GM23338 (cell line): ENCODE data around the gene ADIRF.

Experiments
- CREB1 ChIP-seq: fragments of 250-450 bp; sonication (Bioruptor Pico); IDR thresholded peaks from 2 replicates; pipeline ENCODE4 v1.5.0; 2020; ENCODE audit warnings: low read depth, mild to moderate bottlenecking, moderate library complexity
- CTCF ChIP-seq, 2 experiments: fragments of 200-600 bp in 1 of 2; sonication (generic) in 1 of 2; conservative IDR thresholded peaks; 2 replicates each; pipeline versions ENCODE4 v1.5.1 to v1.6.1; 2016 to 2017; ENCODE audit warnings: antibody characterized with exemption in 2 of 2, low read depth in 2 of 2, mild to moderate bottlenecking in 2 of 2, moderate library complexity in 1 of 2
- EZH2 ChIP-seq: fragments of 200-600 bp; sonication (generic); IDR thresholded peaks from one replicate; pipeline ENCODE4 v1.8.0; 2017; ENCODE audit warnings: antibody characterized with exemption, mild to moderate bottlenecking, low read depth; ENCODE audit not compliant: unreplicated experiment
- EZH2phosphoT487 ChIP-seq: fragments of 200-600 bp; sonication (generic); IDR thresholded peaks from one replicate; pipeline ENCODE4 v1.8.1; 2018; ENCODE audit warnings: antibody characterized with exemption; ENCODE audit not compliant: unreplicated experiment
- JUNB ChIP-seq: IDR thresholded peaks from one replicate; pipeline ENCODE4 v1.6.1; 2016; ENCODE audit warnings: antibody characterized with exemption; ENCODE audit not compliant: unreplicated experiment
- POLR2AphosphoS5 ChIP-seq: IDR thresholded peaks from 2 replicates; pipeline ENCODE4 v1.6.1; 2016; ENCODE audit warnings: antibody characterized with exemption, low read depth
- REST ChIP-seq: IDR thresholded peaks from one replicate; pipeline ENCODE4 v1.6.1; 2018; ENCODE audit warnings: antibody characterized with exemption; ENCODE audit not compliant: unreplicated experiment

- TF ChIP-seq POLR2AphosphoS5 (no peak), REST (no peak), EZH2 (no peak), CTCF (conservative IDR thresholded peaks at IDR 0.05; ENCODE audit: low read depth in 2 of 2) (no peak), EZH2phosphoT487 (no peak), CREB1 (CRISPR knock-in tag) (no peak), JUNB (no peak)
Observed at GRCh38 chr10:86971232-86971991, 3.1 kb downstream of the ADIRF start.
